HG03039 (cell line): ENCODE measurements around the gene HYDIN.

Experiments used
- ATAC-seq: cut with Tn5 transposase; IDR thresholded peaks from one replicate; pipeline ENCODE4 v1.9.1; 2021; ENCODE audit warnings: mild to moderate bottlenecking, moderate library complexity; ENCODE audit not compliant: unreplicated experiment

The HYDIN gene

GRCh38 chr16:70793851-70794502 is 436.5 kb downstream of the HYDIN start:
- no peak for ATAC-seq

- no peak for ATAC-seq
These were observed 439.7 kb downstream of the HYDIN start for GRCh38 chr16:70790815-70791214.

DNA sequence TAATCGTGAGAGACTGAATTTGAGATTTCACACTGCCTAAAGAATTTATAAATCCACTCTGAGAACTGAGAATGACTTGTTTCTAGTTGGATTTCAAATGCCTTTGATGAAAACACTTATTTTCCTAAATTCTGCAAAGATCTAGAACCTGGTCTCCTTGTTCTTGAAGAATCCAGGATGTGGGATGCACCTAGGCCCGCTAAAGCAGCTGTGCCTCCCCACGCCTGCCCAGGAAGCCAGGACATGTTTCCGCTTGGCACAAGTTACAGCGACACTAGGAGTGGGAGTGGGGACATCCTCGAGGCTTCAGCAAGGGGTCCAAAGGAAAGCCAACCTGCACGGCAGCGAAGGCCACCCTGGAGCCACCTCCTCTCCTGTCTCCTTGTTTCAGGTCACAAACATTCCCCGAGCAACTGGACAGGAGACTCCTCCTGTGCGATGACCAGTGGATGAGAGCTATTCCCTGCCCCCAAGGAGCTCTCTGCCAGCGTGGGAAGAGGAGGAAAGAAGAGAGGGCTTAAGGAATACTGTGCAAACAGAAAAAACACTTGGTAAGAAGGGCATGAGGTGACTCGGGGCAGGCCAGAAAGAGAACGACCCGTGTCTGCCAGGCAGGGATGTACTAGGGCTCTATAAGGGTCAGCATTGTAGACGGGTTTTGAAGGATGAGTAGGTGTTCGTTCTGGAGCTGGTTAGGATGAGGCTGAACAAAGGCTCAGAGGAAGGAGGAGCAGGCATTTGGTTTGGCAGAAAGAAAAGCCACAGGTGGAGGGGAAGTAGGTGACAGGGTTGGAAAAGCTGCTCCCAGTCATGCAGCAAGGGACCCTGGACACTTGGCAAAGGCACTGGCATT is 440.7 kb downstream of the HYDIN start:
- no peak for ATAC-seq

DNA sequence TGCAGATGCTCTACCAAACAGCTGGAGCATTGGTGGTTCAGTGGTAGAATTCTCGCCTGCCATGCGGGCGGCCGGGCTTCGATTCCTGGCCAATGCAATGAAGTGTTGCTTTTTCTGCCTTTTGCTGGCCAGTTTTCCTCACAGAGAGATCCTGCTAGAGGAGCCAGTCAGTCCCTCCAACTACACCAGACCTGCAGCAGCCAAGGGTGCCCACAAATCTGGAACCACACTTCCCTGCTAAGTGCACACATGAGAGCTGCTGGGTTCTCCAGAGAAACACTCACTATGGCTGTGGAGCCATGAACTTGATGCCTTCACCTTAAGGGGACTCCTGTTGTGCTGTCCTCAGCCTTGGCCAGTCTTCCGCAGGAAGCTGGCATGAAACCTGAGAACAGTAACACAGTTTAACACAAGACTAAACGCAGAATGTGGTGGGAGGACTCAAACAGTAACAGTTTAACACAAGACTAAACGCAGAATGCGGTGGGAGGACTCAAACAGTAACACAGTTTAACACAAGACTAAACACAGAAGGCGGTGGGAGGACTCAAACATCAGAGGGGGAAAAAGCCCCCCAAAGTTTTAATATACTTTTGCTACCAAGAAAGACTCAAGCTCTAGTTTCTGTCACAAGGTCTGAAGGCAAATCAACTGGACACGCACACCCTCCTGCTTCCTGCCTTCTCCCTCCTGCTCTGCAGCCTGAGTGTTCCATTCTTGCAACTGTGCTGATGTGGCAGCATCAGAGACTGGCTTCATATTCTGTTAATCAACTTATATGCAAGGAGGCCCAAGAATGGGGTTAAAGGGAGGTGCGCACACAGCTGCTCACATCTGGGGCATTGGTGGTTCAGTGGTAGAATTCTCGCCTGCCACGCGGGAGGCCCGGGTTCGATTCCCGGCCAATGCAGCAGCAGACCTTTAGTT is 441.6 kb downstream of the HYDIN start:
- no peak for ATAC-seq

DNA sequence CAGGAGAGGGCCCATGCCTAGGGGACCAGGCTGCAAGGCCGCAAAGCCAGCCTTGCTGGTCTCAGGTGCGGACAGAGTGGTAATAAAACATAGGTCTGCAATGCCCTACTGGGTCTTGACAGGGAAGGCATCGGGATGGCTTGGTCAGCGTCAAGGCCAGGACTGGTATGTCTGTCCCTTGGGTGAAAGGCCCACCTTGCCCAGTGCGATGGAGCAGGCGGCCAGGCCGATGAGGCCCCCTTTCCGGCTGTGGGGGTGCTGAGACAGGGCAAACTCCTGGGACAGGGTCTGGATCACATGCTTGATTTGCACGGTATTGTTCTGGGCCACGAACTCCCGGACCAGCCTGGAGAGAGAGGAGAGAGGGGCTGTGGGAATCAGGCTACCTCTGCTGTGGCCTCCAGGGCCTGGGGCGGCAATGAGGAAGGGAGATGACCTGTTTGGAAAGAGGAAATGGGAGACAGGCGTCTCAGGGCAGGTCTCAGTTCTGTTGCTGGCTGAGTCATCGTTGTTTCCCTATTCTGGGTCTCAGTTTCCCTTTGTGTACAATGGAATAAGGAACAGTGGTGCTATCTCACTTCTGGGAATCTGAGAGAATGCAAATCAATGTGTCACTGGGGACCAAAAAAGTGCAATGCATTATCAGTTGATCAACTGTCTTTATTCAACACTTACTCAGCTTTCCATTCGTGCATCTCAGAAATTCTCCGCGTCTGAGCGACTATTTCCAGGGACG is 444.3 kb downstream of the HYDIN start:
- ATAC-seq = no peak

- no peak for ATAC-seq
These were observed 445.6 kb downstream of the HYDIN start for GRCh38 chr16:70784692-70785555.

DNA sequence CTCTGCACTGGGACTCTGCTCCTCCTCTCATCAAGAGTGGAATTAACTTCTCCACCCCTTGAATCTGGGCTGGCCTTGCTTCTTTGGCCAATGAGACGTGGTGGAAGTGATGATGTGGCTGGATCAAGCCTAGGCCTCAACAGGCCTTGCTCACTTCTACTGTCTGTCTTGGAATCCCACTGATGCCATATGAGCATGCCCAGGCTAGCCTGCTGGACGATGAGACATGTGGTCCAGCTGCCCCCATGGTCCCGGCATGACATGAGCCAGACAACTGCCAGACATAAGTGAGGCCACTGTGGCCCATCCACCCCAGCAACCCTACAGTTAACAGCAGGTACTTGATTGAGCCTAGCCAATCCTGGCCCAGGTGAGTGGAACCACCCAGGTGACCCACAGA is 448.3 kb downstream of the HYDIN start:
- ATAC-seq = no peak

- no peak for ATAC-seq
These were observed 448.7 kb downstream of the HYDIN start for GRCh38 chr16:70781800-70782199.

- ATAC-seq = no peak
These were observed 450.0 kb downstream of the HYDIN start for GRCh38 chr16:70780546-70780945.

GRCh38 chr16:70779361-70779760 is 451.2 kb downstream of the HYDIN start:
- no peak for ATAC-seq

- no peak for ATAC-seq
These were observed 451.6 kb downstream of the HYDIN start for GRCh38 chr16:70778901-70779309.

GRCh38 chr16:70777973-70778406 is 452.5 kb downstream of the HYDIN start:
- no peak for ATAC-seq

GRCh38 chr16:70777496-70777895 is 453.0 kb downstream of the HYDIN start:
- no peak for ATAC-seq

GRCh38 chr16:70775399-70775798 is 455.1 kb downstream of the HYDIN start:
- no peak for ATAC-seq

GRCh38 chr16:70774261-70774660 is 456.3 kb downstream of the HYDIN start:
- no peak for ATAC-seq

GRCh38 chr16:70772493-70772892 is 458.0 kb downstream of the HYDIN start:
- no peak for ATAC-seq

- ATAC-seq = no peak
These were observed 459.6 kb downstream of the HYDIN start for GRCh38 chr16:70770626-70771552.

DNA sequence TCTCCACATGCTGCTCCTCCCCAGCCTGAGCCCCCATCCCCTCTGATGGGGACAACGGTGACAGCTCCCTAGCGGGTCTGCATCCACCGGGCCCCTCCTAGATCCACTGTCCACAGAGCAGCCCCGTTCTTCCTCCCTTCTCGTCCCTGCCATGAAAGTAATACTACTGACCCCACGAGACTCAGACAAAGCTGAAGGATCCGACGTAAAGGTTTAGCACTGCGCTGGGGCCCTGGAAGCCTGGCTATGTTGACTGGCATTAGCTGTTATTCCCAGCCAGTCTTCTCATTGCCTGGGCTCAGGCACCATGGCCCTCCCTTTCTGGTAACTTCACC is 460.3 kb downstream of the HYDIN start:
- ATAC-seq = no peak

- ATAC-seq = no peak
These were observed 460.8 kb downstream of the HYDIN start for GRCh38 chr16:70769761-70770160.
